Memory B cell (primary cell): ENCODE data around the gene KIF26B.

ENCODE experiments used
- ATAC-seq: fragments of 150-1000 bp; cut with Tn5 transposase; 2 replicates; pipeline ENCODE4 v1.10.0; 2021; ENCODE audit warnings: low read depth, mild to moderate bottlenecking, moderate library complexity
- DNase-seq, 2 donors: peaks; one replicate each; pipeline ENCODE4 v3.0.0; 2022; ENCODE audit warnings: low spot score in 2 of 2
- H3K27ac Mint-ChIP-seq: one replicate; pipeline ENCODE4 v1.8.0; 2022; ENCODE audit warnings: mild to moderate bottlenecking, moderate library complexity, mixed read lengths
- H3K27me3 Mint-ChIP-seq: one replicate; pipeline ENCODE4 v1.8.0; 2022; ENCODE audit warnings: mixed read lengths
- H3K36me3 Mint-ChIP-seq: one replicate; pipeline ENCODE4 v1.8.0; 2022; ENCODE audit warnings: mild to moderate bottlenecking, mixed read lengths
- H3K4me1 Mint-ChIP-seq: one replicate; pipeline ENCODE4 v1.8.0; 2022; ENCODE audit warnings: mixed read lengths
- H3K4me3 Mint-ChIP-seq: one replicate; pipeline ENCODE4 v1.8.0; 2022; ENCODE audit warnings: mild to moderate bottlenecking, moderate library complexity, mixed read lengths
- H3K9me3 Mint-ChIP-seq: one replicate; pipeline ENCODE4 v1.8.0; 2022; ENCODE audit warnings: mixed read lengths

KIF26B gene

DNA sequence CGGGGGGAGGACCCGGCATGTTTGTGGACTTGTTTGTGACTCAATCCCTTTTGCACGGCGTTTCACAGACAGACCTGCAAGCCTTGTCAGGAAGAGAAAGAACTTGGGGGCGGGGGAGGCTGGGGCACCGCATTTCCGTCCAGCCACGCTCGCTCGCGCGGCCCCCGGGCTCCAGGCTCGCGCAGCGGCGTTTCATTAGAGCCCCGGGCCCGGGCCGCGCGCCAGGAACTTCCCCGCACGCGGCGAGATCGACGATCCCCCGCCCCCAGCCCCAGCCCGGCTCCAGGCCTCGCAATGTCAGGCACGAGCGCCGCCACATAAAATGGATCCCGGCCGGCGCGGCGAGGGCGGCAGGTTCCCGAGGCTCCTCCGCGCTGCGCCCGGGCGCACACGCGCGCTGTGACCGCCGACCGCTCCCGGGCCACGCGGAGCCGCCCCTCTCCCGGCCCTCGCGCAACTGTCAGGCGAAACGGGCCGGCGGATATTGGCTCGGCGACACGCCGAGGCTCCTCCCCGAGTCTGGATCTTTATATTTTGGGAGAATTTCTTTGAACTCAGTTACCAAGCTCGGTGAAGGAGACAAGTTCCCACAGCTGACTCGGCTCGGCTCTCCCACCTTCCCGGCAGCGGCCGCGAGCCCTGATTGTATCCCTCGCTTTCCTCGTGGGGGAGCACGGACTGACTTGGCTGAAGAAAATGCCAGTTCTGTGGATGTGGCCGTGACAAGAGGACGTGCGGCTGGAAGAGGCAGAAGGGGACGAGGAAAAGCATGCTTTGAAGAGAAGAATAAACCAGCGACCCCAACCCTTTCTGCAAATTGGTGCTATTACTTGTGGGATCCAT lies at the start of gene KIF26B:
TSS of gene KIF26B (plus strand) at position 557 of the 843 bp plus-strand sequence. CDS start 440 bp downstream, outside the sequence.
- Mint-ChIP-seq H3K4me3 (peak within 1 kb of the TSS; percentile 84), H3K4me1 (peaks cover 16% of the 10 kb centered on the region), H3K36me3 (peaks cover 1% of the 10 kb centered on the region), H3K27me3 (peaks cover 19% of the 10 kb centered on the region), H3K27ac (no peak within 1 kb of the TSS), H3K9me3 (peaks cover 1% of the 10 kb centered on the region)
- ATAC-seq (no peak), DNase-seq (peak; percentile 12 to 34)

DNA sequence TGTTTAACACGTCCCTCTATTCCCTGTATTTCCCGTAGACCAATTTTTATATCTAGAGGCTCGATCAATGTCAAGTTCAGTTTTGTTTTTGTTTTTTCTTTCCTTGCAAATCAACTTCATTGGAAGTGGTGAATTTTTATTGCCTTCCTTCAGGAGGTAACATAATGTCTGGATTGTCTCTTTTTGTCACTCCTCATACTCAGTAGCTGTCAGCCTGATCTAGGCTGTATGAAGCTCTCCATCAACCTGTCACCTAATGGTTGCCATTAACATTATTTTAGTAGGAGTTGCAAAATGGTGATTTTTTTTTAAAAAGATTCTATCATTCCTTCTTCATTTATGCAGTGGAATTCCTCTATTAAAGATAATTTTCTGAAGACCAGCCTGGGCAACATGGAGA lies 49.7 kb upstream of the KIF26B start:
- H3K27ac Mint-ChIP-seq, result no peak overlapping the region
- no peaks in the 10 kb centered on the region for H3K9me3 Mint-ChIP-seq
- no peak for DNase-seq
- no peak for ATAC-seq
- peaks cover 12% of the 10 kb centered on the region for H3K27me3 Mint-ChIP-seq
- no peaks in the 10 kb centered on the region for H3K36me3 Mint-ChIP-seq
- H3K4me1 Mint-ChIP-seq, result no peaks in the 10 kb centered on the region
- H3K4me3 Mint-ChIP-seq, result no peak overlapping the region

DNA sequence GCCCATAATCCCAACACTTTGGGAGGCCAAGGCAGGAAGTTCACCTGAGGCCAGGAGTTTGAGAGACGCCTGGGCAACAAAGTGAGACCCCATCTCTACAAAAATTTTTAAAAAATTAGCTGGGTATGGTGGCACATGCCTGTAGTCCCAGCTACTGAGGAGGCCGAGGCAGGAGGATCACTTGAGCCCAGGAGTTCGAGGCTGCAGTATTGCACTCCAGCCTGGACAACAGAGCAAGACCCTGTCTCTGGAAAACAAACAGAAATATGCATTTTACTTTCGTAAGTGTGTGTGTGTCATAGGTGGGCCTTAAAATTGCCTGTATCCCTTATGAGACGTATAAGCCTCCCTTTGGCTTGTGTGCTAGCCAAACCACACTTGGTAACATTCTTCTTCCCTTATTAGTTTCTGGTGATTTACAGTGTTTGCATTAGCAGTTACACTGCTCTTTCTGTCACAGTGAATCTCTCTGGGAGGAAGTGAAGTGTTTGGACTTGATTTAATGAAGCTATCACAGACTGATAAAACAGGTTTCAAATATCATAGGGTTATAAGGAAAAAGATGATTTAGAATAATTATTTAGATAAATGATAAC lies 48.9 kb upstream of the KIF26B start:
- Mint-ChIP-seq H3K36me3 (no peaks in the 10 kb centered on the region), H3K4me1 (no peaks in the 10 kb centered on the region), H3K27me3 (peaks cover 12% of the 10 kb centered on the region), H3K27ac (no peak overlapping the region), H3K4me3 (no peak overlapping the region), H3K9me3 (no peaks in the 10 kb centered on the region)
- ATAC-seq (no peak), DNase-seq (no peak)

DNA sequence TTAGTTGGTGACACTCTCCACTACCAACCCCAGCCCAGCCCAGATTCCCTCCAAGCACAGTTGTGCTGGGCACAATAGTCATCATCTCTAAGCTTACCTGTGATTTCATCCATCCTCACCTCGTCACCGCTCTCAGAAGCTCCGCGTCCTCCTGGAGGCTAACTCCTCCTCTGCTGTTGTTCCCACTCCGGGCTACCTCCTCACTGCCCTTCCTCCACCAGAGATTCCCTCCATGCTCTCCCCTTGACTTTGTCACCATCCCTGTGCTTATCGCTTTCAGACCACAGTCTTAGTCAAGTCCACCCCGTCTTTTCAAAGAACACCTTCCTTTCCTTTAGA lies 47.0 kb upstream of the KIF26B start:
- H3K4me3 Mint-ChIP-seq, result no peak overlapping the region
- H3K27me3 Mint-ChIP-seq, result peaks cover 12% of the 10 kb centered on the region
- ATAC-seq (no peak), DNase-seq (no peak)
- no peak overlapping the region for H3K27ac Mint-ChIP-seq
- H3K4me1 Mint-ChIP-seq, result no peaks in the 10 kb centered on the region
- no peaks in the 10 kb centered on the region for H3K36me3 Mint-ChIP-seq
- no peaks in the 10 kb centered on the region for H3K9me3 Mint-ChIP-seq

- no peak for ATAC-seq
- Mint-ChIP-seq H3K27ac (no peak overlapping the region), H3K4me3 (no peak overlapping the region), H3K36me3 (no peaks in the 10 kb centered on the region), H3K4me1 (no peaks in the 10 kb centered on the region), H3K9me3 (no peaks in the 10 kb centered on the region), H3K27me3 (peaks cover 12% of the 10 kb centered on the region)
- DNase-seq, result no peak
Measured at GRCh38 chr1:245108246-245108645, 46.5 kb upstream of the KIF26B start.

DNA sequence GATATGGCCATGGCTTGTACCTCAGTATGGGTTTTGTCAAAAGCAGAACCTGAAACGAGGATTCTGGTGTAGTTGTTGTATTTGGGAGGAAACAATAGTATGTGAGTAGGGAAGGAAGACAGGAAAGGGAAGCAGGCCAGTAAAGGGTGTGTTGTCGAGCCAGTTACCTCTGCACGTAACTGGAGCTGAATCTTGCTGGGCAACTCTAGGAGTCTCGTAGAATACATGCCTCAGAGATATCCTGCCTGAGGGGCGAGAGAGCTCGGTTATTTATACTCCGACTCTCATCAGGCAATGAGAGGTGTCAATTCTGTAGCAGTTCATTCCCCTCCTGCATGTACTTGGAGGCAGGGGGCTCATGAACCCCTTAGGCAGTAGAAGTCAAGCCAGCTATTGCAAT lies 45.9 kb upstream of the KIF26B start:
- H3K9me3 Mint-ChIP-seq, result no peaks in the 10 kb centered on the region
- H3K27me3 Mint-ChIP-seq, result peaks cover 9% of the 10 kb centered on the region
- no peaks in the 10 kb centered on the region for H3K4me1 Mint-ChIP-seq
- no peak overlapping the region for H3K27ac Mint-ChIP-seq
- H3K36me3 Mint-ChIP-seq, result no peaks in the 10 kb centered on the region
- ATAC-seq (no peak), DNase-seq (no peak)
- H3K4me3 Mint-ChIP-seq, result no peak overlapping the region

DNA sequence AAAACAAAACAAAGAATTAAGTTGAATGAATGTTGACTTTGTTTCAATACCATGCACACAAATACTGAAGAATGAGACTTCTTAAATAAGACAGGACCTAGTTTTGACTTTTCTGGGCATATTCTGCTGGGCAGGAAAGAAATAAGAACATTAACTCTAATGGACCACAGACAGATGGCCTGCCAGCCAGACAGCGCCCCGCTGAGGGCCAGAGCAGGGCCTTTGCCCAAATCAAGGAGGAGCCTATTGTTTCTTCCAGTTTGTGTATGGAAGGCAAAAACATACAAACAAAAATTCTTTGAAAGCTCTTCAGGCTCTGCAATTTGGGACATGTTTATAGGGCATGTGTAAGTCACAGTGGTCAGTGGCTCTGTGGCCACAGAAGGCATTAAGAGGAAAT lies 44.4 kb upstream of the KIF26B start:
- DNase-seq (no peak), ATAC-seq (no peak)
- Mint-ChIP-seq H3K27me3 (peaks cover 8% of the 10 kb centered on the region), H3K9me3 (no peaks in the 10 kb centered on the region), H3K4me3 (no peak overlapping the region), H3K4me1 (no peaks in the 10 kb centered on the region), H3K27ac (no peak overlapping the region), H3K36me3 (no peaks in the 10 kb centered on the region)

- H3K9me3 Mint-ChIP-seq, result no peaks in the 10 kb centered on the region
- ATAC-seq, result no peak
- no peaks in the 10 kb centered on the region for H3K36me3 Mint-ChIP-seq
- no peak overlapping the region for H3K27ac Mint-ChIP-seq
- no peaks in the 10 kb centered on the region for H3K4me1 Mint-ChIP-seq
- no peak overlapping the region for H3K4me3 Mint-ChIP-seq
- DNase-seq, result no peak
- peaks cover 8% of the 10 kb centered on the region for H3K27me3 Mint-ChIP-seq
Measured at GRCh38 chr1:245111073-245111472, 43.7 kb upstream of the KIF26B start.

DNA sequence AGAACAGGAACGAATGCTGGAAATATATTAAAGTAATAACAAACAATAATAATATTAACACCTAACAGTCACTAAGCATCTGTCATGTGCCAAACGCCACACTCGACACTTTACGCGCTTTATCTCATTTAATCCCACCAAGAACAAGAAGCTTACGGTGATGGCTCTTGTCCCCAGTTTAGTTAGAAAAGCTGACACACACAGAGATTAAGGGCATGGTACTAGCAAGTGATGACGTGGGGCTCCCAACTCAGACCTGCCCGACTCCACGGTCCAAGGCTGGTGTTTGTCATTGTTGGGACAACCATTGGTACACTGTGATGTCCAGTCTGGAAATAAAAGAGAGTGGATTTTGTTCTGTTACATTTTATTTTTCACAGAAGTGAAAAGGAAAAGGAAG lies 41.1 kb upstream of the KIF26B start:
- DNase-seq (no peak), ATAC-seq (no peak)
- H3K27me3 Mint-ChIP-seq, result peaks cover 1% of the 10 kb centered on the region
- H3K36me3 Mint-ChIP-seq, result no peaks in the 10 kb centered on the region
- H3K4me1 Mint-ChIP-seq, result no peaks in the 10 kb centered on the region
- H3K27ac Mint-ChIP-seq, result no peak overlapping the region
- H3K9me3 Mint-ChIP-seq, result no peaks in the 10 kb centered on the region
- no peak overlapping the region for H3K4me3 Mint-ChIP-seq

DNA sequence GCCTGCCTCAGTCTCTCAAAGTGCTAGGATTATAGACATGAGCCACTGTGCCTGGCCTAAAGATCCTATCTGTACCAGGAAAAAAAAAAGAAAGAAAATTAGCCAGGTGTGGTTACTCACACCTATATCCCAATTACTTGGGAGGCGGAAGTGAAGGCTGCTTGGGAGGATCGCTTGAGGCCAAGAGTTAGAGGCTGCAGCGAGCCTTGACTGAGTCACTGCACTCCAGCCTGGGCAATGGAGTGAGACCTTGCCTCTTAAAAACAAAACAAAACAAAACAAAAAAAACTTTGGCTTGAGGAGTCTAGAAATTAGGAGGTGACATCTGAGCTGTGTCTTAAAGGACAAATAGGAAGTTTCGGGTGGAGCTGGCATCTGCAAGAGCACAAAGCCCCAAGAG lies 38.7 kb upstream of the KIF26B start:
- ATAC-seq (no peak), DNase-seq (no peak)
- no peak overlapping the region for H3K4me3 Mint-ChIP-seq
- H3K27ac Mint-ChIP-seq, result no peak overlapping the region
- no peaks in the 10 kb centered on the region for H3K9me3 Mint-ChIP-seq
- no peaks in the 10 kb centered on the region for H3K4me1 Mint-ChIP-seq
- H3K27me3 Mint-ChIP-seq, result peaks cover 1% of the 10 kb centered on the region
- no peaks in the 10 kb centered on the region for H3K36me3 Mint-ChIP-seq

DNA sequence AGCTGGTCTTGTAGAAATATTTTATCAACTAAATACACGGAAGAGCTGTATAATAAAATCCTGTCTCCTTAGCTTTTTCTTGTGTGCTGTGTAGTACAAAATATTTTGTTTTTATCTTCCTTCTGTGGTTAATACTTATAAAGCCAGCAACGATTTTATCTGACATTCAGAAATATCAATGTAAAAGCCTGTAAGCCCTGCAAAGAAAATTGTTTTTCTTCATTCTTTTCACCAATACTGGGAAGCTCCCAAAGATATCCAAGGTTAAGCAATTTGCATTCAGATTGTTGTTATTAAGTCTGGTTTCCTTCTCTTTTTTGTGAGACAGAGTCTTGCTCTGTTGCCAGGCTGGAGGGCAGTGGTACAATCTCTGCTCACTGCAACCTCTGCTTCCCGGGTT lies 38.0 kb upstream of the KIF26B start:
- H3K27me3 Mint-ChIP-seq, result peaks cover 1% of the 10 kb centered on the region
- H3K36me3 Mint-ChIP-seq, result no peaks in the 10 kb centered on the region
- no peak overlapping the region for H3K4me3 Mint-ChIP-seq
- no peak for DNase-seq
- no peaks in the 10 kb centered on the region for H3K9me3 Mint-ChIP-seq
- H3K27ac Mint-ChIP-seq, result no peak overlapping the region
- no peak for ATAC-seq
- no peaks in the 10 kb centered on the region for H3K4me1 Mint-ChIP-seq

DNA sequence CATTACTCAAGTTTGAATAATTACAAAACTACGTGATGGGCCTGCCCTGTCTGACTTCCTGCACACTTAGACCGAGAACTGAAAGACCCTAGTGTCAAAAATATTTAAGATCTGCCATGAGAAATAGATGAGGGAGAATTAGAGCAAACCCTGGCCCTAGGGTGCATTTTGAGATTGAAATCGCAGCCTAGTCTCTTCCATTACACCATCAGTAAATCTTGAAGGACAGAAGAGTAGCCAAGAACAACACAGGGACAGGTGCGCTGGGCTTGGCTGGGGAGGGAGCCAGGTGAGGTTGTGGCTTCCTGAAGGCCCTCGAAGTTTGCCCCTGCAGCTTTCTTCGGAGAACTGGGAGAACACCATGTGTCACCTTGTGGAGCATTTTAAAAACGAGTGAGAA lies 36.7 kb upstream of the KIF26B start:
- Mint-ChIP-seq H3K36me3 (peaks cover 2% of the 10 kb centered on the region), H3K27ac (no peak overlapping the region), H3K4me3 (no peak overlapping the region), H3K4me1 (no peaks in the 10 kb centered on the region), H3K27me3 (peaks cover 1% of the 10 kb centered on the region), H3K9me3 (no peaks in the 10 kb centered on the region)
- no peak for ATAC-seq
- no peak for DNase-seq

DNA sequence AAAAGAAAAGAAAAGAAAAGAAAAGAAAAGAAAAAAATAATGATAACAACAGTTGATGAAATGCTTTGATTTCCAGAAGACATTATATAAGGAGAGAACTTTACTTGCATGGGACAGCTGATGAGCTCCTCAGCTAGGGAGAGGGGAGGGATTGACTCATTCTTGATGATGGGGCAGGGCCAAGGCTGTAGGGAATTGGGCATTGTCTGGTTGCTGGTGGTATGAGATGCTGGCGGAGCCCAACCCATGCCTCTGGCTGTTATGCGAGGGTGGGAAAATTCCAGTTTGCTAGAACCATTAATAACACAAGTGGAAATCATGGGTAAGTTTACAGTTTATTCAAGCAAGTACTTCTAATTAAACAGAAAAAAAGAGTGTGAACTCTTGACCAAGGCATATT lies 36.0 kb upstream of the KIF26B start:
- ATAC-seq (no peak), DNase-seq (no peak)
- H3K27ac Mint-ChIP-seq, result no peak overlapping the region

DNA sequence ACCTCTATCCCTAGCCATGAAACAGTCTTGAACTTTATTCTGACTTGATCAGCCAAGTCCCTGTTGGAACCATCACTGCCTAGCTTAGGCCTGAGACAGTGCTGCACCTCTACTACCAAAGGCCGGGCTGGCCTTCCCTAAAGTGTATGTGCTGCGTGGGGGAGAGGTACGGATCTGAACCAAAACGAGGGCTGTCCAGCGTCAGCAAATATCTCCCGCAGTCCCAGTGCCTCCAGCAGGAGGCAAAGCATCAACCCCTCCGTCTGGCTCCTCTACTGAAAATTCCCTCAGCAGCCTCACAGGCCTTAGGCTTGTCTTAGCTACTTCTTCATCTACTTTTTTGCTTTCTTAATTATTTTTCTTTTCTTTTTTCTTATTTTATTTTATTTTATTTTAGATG lies 33.3 kb upstream of the KIF26B start:
- no peaks in the 10 kb centered on the region for H3K4me1 Mint-ChIP-seq
- H3K27ac Mint-ChIP-seq, result no peak overlapping the region
- no peak overlapping the region for H3K4me3 Mint-ChIP-seq
- DNase-seq (no peak), ATAC-seq (no peak)
- H3K27me3 Mint-ChIP-seq, result peaks cover 3% of the 10 kb centered on the region
- H3K36me3 Mint-ChIP-seq, result peaks cover 2% of the 10 kb centered on the region
- H3K9me3 Mint-ChIP-seq, result no peaks in the 10 kb centered on the region

More for the DNA sequence above, 36.0 kb upstream of the KIF26B start:
- H3K4me3 Mint-ChIP-seq, result no peak overlapping the region
- peaks cover 1% of the 10 kb centered on the region for H3K27me3 Mint-ChIP-seq
- no peaks in the 10 kb centered on the region for H3K9me3 Mint-ChIP-seq
- peaks cover 2% of the 10 kb centered on the region for H3K36me3 Mint-ChIP-seq
- no peaks in the 10 kb centered on the region for H3K4me1 Mint-ChIP-seq

DNA sequence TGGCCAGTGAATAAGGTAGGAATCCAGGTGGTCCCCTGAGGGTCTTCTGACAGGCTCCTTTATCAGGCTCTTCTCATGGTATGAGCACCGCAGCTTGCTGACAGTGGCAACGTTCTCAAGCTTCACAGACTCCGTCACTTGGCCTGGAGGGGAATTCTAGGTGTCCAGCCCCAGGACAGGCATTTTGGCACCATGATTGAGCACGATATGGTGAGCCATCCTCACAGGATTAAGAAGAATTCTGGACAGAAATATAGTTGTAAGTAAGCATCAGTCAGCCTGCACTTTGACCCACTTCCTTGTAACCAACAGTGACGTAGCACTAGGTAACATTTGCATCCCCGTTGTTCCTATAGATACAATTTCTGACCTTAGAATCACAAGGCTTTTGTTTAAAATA lies 30.5 kb upstream of the KIF26B start:
- Mint-ChIP-seq H3K9me3 (no peaks in the 10 kb centered on the region), H3K4me3 (no peak overlapping the region), H3K4me1 (no peaks in the 10 kb centered on the region), H3K27me3 (peaks cover 15% of the 10 kb centered on the region), H3K36me3 (peaks cover 2% of the 10 kb centered on the region), H3K27ac (no peak overlapping the region)
- DNase-seq, result no peak
- no peak for ATAC-seq
